GM12891 (cell line): ENCODE data around the gene PTAFR.

ENCODE experiments used
- POLR2A ChIP-seq: IDR thresholded peaks from 2 replicates; pipeline ENCODE4 v1.6.1; 2011; ENCODE audit warnings: low read depth, low read length, control low read depth
- POLR2AphosphoS5 ChIP-seq: IDR thresholded peaks from 2 replicates; pipeline ENCODE4 v1.6.1; 2011; ENCODE audit warnings: low read depth, low read length, control low read depth
- TAF1 ChIP-seq: IDR thresholded peaks from 2 replicates; pipeline ENCODE4 v1.6.1; 2011; ENCODE audit warnings: low read depth, low read length, control low read depth

GRCh38 chr1:28110555-28110954 is 65.9 kb downstream of the PTAFR start:
- TF ChIP-seq POLR2A: no peak
- no peak for TF ChIP-seq TAF1
- TF ChIP-seq POLR2AphosphoS5: no peak
